NB4 (cell line): Measurements from ENCODE around the gene KTN1.

Experiments used
- DNase-seq: peaks from one replicate; pipeline ENCODE4 v3.0.0; 2010; ENCODE audit warnings: low read depth
- H3K4me3 ChIP-seq: one replicate; pipeline ENCODE4 v1.5.1; 2011; ENCODE audit warnings: mild to moderate bottlenecking, low read depth, low read length, moderate library complexity
- CTCF ChIP-seq: IDR thresholded peaks from one replicate; pipeline ENCODE4 v1.5.1; 2012; ENCODE audit warnings: low read depth, low read length
- MAX ChIP-seq: IDR thresholded peaks from 2 replicates; pipeline ENCODE4 v1.6.1; 2011; ENCODE audit warnings: low read depth, low read length
- MYC ChIP-seq: IDR thresholded peaks from 2 replicates; pipeline ENCODE4 v1.6.1; 2011; ENCODE audit warnings: low read depth, low read length
- POLR2A ChIP-seq: IDR thresholded peaks from 2 replicates; pipeline ENCODE4 v1.6.1; 2011; ENCODE audit warnings: mild to moderate bottlenecking; ENCODE audit not compliant: insufficient read length; ENCODE audit errors: extremely low read depth

The KTN1 gene, protein sequence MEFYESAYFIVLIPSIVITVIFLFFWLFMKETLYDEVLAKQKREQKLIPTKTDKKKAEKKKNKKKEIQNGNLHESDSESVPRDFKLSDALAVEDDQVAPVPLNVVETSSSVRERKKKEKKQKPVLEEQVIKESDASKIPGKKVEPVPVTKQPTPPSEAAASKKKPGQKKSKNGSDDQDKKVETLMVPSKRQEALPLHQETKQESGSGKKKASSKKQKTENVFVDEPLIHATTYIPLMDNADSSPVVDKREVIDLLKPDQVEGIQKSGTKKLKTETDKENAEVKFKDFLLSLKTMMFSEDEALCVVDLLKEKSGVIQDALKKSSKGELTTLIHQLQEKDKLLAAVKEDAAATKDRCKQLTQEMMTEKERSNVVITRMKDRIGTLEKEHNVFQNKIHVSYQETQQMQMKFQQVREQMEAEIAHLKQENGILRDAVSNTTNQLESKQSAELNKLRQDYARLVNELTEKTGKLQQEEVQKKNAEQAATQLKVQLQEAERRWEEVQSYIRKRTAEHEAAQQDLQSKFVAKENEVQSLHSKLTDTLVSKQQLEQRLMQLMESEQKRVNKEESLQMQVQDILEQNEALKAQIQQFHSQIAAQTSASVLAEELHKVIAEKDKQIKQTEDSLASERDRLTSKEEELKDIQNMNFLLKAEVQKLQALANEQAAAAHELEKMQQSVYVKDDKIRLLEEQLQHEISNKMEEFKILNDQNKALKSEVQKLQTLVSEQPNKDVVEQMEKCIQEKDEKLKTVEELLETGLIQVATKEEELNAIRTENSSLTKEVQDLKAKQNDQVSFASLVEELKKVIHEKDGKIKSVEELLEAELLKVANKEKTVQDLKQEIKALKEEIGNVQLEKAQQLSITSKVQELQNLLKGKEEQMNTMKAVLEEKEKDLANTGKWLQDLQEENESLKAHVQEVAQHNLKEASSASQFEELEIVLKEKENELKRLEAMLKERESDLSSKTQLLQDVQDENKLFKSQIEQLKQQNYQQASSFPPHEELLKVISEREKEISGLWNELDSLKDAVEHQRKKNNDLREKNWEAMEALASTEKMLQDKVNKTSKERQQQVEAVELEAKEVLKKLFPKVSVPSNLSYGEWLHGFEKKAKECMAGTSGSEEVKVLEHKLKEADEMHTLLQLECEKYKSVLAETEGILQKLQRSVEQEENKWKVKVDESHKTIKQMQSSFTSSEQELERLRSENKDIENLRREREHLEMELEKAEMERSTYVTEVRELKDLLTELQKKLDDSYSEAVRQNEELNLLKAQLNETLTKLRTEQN (N-terminal part only)

DNA sequence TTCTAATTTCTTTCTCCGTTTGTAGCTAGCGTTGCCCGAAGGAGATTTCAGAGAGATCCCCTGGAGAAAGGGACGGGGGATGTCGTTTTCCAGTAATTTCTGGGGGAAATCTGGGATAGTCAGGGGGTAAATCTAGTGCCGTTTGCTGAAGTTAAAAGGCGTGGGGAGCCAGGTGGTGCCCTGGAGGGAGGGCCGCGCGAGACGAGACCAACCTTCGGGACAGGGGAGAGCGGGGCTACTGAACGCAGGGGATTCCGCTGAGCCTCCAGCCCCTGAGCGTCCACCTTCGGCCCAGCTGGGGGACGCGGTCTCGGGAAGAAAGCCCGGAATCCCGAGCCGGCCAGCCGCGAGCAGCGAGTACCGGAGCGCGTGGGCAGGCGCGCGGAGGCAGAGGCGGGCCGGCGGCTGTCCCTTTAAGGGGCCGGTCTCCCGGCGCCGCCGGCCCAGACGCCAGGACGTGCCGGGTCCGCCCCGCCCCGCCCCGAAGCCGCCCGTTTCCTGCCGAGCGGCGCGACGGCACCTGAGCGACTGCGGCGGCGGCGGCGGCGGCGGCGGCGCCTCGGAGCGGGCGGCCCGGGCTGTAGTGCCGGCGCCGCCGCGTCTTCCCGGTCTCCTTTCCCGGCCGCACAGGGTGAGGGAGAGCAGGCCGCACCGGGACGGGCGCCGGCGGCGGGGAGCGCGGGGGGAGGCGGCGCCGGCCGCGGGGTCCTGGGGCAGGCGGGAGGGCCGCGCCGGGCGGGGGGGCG is at the start of gene KTN1:
TSS of gene KTN1 (plus strand) at position 484 of the 746 bp plus-strand sequence. CDS start 31,842 bp downstream, outside the sequence.
- TF ChIP-seq MAX (peak; percentile 66; the same call in 1 of the 2 replicates), POLR2A (peak; percentile 55), CTCF (no peak), MYC (no peak; the same call in 1 of the 2 replicates)
- peak; percentile 88 for DNase-seq

GRCh38 chr14:55530464-55530863 is 49.5 kb upstream of the KTN1 start:
- H3K4me3 ChIP-seq = no peak overlapping the region
- no peak for DNase-seq
- TF ChIP-seq MAX = no peak
- TF ChIP-seq MYC = no peak
- TF ChIP-seq POLR2A = no peak
- TF ChIP-seq CTCF = no peak

More for the DNA sequence above, at the start of gene KTN1:
- H3K4me3 ChIP-seq = peak within 1 kb of the TSS; percentile 86

GRCh38 chr14:55532645-55533344 is 47.2 kb upstream of the KTN1 start:
- TF ChIP-seq MYC (no peak), MAX (no peak)
- DNase-seq = no peak

GRCh38 chr14:55533960-55534359 is 46.0 kb upstream of the KTN1 start:
- no peak overlapping the region for H3K4me3 ChIP-seq
- no peak for DNase-seq
- no peak for TF ChIP-seq CTCF
- TF ChIP-seq MYC = no peak
- no peak for TF ChIP-seq MAX

More at GRCh38 chr14:55532645-55533344, 47.2 kb upstream of the KTN1 start:
- no peak overlapping the region for H3K4me3 ChIP-seq

DNA sequence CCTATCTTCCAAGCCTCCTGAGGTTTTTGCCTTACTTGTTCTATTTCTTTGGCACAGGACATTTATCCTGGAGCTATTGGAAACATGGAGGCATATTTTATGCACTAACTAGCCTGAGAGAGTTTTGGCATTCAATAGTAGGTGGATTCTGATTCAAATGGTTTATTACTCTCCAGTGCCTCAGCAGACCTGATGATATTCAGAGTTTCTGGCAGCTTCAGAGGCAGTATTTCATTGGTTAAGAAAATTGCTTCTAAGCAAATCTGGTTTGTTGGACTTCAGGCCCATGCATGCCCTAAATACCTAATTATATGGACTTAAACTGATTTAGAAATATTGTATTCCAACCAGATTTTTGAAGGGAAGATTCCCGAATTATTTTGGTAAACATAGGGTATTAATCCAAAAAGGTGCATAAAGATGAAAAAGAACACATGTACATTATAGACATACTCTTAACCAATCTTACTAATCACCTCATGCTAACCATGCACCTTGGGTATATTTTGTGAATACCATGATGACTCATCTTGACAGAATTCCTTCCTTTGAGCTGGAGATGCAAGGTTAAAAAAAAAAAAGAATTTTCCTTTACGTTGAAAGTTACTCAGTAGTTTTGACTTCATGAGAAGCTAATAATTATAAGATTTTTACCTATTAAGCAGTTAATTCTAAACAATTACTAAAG is 44.3 kb upstream of the KTN1 start:
- no peak overlapping the region for H3K4me3 ChIP-seq
- TF ChIP-seq POLR2A (no peak), MYC (no peak), MAX (no peak), CTCF (no peak)
- DNase-seq = no peak
